NCI-H345 (cell line): ENCODE data around the gene DGCR8.

Experiments
- DNase-seq: peaks from one replicate; lab custom pipeline; 2025; lab: John Stamatoyannopoulos, UW

The DGCR8 gene

DNA sequence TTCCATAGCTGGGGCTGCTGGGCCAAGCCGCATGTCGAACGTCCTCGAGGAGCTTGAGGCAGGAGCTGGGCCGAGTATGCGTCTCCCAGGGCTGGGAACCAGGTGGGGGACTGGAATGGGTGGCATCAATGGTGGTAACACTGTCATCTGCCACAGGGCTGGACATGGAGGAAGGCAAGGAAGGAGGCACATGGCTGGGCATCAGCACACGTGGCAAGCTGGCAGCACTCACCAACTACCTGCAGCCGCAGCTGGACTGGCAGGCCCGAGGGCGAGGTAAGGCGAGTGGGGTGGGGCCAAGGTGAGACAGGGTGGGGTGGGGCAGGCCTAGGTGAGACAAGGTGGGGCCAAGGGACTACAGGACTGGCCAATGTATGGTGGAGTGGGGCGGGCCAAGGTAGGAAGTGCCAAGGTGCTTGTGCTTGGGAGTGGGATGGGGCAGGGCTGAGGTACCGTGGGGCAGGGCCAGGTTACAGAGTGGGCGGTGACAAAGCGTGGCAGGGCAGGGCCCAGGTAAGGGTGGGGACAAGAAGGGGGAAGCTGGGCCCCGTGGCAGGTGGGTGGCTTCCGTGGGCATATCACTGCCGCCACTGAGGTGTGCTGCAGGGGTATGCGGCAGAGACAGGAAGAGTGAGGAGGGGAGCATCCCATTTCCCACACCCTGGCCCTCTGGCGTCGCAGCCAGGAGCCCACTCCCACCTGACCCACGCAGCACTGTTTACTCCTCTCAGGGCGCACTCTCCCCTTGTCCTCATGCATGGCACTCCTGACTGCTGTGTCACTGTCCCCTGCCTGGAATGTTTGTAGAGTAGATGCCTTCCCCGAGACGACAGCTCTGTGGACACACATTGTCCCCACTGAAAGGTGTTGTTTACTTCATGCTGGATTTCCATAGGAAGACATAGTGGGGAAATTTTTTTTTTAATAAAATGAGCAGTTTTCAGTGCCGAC lies 27.5 kb upstream of the DGCR8 start:
- DNase-seq = no peak

- no peak for DNase-seq
Observed at GRCh38 chr22:20053407-20054033, 26.5 kb upstream of the DGCR8 start.

DNA sequence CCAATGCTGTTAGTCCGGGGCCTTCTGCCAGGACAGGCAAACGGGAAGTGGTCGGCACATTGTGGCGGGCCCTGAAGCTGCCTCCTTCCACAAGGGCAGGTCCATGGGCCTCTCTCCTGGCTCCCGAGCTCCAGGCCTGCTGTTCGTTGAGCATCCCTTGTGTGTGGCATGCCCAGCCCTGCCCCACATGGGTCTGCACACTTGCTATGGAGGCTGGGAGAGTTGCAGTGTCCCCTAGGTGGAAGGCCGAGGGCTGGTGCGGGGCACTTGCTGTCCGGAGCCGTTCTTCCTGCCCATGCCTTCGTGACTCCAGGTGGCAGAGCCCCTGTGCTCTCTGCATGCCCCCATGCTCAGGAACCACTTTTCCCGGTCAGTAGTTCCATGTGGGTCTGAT lies 26.0 kb upstream of the DGCR8 start:
- no peak for DNase-seq

DNA sequence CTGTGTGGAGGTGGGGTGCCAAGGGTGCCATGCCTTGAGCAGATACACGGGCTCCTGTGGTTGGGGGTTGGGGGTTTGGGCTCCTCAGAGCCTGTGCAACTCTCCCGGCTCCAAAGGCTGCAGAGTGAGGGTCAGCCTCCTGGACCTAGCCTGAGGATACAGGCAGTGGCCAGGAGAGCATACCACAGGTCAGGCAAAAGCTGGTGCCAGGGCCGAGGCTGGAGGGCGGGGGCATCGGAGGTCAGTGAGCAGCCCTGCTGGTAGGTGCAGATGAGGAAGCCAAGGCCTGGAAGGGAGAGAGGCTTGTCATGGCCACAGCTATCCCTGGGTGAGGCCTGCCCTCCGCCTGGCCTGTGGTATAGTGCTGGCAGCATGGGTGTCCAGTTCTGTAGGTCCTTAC lies 25.6 kb upstream of the DGCR8 start:
- DNase-seq = no peak

DNA sequence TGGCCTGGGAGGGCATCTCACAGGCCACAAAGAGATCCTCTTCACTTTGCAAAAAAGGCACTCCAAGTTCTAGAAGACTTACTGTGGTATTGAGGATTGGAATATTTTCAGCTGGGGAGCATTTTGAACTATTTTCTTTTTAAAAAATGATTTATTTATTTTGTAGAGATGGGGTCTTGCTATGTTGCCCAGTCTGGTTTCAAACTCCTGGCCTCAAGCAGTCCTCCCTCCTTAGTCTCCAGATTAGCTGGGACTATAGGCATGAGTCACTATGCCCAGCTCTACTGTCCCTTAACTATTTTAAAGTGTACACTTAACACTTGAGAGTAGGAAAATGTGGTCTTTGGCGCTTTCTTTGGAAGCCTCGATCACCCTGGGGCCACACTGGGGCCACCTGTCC lies 24.9 kb upstream of the DGCR8 start:
- DNase-seq = no peak

DNA sequence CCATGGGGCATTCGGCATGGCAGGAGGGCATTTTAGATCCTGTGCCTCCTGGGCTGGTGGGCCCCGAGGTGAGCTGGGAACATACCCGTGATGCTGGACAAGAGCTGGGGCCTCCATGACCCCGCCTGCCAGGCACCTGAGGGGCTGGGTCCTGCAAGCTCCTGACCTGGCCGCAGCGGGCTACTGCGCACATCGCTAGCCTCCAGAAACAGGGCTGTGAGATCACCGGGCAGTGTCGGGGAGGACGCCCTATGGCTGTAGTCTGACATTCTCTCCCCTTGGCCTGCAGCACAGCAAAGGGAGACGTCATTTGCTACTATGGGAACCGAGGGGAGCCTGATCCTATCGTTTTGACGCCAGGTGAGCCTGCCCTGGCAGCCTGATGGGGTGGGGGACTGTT lies 24.4 kb upstream of the DGCR8 start:
- no peak for DNase-seq

DNA sequence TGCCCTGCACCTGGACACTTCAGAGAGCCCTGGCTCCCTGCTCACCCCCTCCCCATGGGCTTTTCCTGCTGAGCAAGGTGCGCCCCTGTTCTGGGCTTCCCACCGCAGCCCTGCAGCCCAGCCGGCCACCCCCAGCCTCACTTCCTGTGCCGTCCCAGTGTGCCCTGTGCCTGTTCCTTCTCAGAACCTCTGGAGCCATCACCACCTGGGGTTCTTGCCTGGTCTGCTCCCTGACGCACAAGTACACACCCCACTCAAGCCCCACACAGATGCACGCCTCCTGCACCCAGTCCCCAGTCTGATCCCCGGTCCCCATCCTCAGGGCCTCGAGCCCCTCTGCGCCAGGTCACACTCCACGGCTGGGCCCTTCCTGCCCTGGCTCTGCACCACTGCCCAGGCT lies 23.9 kb upstream of the DGCR8 start:
- no peak for DNase-seq

GRCh38 chr22:20056696-20057386 lies 23.2 kb upstream of the DGCR8 start:
- no peak for DNase-seq

- no peak for DNase-seq
Observed at GRCh38 chr22:20057596-20058268, 22.3 kb upstream of the DGCR8 start.

DNA sequence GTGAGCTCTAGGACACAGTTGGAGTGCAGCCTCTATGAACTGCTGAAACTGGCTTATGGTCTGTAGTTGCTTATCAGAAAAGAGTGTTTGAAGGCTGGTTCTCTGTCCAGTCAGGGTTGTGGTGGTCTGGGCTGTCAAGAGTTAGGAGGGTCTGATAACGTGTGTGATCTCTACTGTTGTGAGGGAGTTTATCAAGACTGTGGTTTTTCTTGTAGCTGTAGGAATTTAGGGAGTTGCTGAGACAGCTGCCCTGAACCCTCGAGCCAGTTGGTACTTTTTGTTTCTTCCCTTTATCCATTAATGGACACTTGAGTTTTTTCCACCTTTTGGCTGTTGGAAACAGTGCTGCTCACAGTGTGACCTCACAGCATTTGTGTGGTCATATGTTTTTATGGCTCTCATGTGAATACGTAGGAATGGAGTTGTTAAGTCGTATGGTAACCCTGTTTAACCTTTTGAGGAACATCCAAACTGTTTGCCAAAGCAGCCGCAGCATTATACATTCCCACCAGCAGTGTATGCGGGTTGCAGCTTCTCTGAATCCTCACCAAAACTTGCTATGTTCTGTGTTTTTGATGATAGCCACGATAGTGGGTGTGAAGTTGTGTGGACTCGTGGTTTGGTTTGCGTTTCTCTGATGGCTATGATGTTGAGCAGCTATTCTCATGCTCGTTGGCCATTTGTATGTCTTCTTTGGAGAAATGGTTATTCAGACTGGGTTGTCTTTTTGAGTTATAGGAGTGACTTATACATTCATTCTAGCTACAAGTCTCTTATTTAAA lies 20.9 kb upstream of the DGCR8 start:
- DNase-seq = no peak

DNA sequence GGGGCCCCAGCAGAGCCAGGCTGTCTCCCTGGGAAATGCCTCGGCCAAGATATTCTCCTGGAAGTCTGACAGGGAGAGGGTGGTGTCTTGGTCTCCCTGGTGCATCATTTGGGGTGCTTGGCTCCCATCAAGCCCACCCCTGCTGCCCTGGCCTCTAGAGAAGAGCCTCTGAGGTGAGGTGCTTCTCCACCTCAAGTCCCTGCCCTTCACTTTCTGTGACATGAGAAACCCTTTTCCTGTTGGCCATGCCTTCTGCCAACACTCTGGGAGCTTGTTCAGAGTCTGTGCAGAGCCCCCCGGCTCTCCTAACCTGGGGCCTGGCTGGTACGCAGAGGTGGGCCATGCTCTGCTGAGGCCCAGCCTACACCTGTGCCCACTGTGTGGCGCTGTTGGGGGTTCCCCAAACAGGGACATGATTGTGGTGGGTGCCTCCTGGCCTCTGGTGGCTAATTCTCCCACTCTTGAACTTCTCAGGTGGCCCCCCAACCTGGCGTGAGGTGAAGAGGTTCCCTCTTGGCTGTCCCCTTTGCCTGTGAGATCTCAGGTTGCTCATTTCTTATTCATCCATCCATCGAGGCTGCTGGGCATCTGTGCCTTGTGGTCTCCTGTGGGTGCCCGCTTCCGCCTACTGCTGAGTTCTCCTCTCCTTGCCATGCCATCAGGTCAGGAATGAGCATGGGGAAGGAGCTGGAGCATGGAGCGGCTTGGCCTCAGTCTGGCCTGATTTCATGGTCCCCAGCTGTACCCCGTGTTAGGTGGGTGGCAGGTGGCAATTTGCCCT lies 19.2 kb upstream of the DGCR8 start:
- DNase-seq = no peak

DNA sequence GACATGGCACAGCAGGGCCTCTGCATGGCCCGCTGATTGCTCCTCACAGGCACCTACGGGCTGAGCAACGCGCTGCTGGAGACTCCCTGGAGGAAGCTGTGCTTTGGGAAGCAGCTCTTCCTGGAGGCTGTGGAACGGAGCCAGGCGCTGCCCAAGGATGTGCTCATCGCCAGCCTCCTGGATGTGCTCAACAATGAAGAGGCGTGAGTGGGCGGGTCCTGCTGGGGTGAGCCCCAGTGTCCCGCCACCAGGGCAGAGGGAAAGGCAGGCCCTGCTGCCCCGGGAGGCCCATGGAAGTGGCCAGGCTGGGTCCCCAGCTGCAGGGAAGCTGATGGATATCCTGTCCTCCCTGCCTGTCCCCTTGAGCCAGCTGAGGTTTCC lies 18.6 kb upstream of the DGCR8 start:
- DNase-seq = no peak

DNA sequence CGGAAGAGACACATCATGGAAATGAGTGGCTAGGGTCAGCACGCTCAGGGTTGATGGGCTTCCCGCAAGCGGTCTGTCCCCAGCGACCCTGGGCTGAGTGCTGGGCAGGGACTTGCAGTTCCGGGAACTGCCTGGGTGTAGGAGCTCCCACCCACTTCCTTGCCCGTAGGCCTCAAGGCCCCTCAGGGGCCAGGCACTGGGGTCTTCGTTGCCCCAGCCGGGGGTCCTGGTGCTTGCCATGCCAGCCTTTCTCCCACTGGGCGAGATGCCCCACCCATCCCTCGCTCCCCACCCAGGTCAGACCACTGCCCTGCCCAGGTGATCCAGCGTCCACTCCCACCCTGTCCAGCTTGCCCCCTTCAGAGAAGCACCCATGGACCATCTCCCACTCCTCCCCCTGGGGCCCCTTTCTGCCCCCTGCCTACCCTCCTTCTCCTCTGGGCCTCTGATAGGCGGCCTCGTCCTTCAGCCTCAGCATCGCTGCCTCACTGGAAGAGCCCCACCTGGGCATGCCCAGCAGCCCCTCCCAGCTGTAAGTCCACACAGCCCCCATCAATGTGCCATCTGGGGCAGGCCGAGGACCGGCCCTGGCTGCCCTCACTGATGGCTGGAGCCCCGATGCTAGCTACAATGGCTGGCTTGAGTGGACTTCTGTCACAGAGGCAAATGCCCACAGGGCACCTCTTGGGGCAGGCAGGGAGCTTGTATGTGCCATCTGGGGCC lies 17.8 kb upstream of the DGCR8 start:
- no peak for DNase-seq

DNA sequence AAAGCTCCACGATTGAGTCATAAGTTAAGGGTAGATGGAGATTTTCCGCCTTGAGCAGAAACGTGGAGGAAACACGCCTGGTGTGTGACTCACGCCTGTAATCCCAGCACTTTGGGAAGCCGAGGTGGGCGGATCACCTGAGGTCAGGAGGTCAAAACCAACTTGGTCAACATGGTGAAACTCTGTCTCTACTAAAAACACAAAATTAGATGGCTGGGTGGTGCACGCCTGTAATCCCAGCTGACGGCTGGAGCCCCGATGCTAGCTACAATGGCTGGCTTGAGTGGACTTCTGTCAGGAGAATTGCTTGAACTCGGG lies 17.3 kb upstream of the DGCR8 start:
- no peak for DNase-seq

- no peak for DNase-seq
Observed at GRCh38 chr22:20063271-20064139, 16.5 kb upstream of the DGCR8 start.

- DNase-seq = no peak
Observed at GRCh38 chr22:20064140-20064480, 15.9 kb upstream of the DGCR8 start.

GRCh38 chr22:20064545-20065262 lies 15.3 kb upstream of the DGCR8 start:
- DNase-seq = no peak

DNA sequence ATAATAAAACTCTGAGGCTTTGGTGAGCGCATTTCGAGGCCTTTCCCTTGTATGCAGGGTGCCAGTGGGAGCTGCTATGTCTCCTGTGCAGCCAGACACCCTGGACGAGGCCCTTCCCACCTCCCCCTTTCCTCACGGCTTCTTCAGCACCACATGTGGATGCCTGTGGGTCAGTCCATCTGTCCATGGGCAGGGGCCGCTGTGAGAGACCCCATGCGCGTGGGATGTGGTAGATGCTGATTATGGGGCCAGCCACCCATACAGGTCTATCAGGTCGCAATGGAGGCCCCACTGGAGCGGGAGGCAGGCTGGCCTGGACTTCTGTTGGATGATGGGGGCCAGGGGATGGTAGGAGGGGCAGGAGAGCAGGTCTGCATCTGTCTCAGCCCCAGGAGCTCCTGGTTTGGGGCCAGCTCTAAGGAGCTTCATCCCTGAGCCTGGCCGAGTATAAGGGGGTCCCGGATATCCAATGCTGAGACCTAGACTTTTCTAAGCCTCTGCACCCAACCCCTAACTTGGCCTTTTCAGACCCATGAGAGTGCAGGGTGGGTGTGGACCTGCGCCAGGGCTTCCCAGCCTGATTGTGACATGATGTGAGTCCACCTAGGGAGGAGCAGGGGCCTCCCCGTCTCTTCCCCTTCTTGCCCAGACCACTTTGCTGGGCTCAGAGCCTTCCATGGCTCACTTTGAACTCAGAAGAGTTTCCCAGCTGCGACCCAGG lies 14.0 kb upstream of the DGCR8 start:
- DNase-seq = no peak
